K562 treated with DMSO at 1 percent for 48 hours (cell line): Measurements from ENCODE around the gene PTAFR. TPM values are rescaled to one million over a fixed set of nuclear protein-coding genes. Genes with fewer than 3 reads are reported as not detected.

Experiments used
- total RNA-seq: library from RNA; unstranded; fragments of 300-600 nt; gene quantifications from 2 replicates; pipeline ENCODE4 v1.2.3, GENCODE V29; 2022; ENCODE audit warnings: low replicate concordance; ENCODE audit errors: extremely low read depth

PTAFR gene, protein sequence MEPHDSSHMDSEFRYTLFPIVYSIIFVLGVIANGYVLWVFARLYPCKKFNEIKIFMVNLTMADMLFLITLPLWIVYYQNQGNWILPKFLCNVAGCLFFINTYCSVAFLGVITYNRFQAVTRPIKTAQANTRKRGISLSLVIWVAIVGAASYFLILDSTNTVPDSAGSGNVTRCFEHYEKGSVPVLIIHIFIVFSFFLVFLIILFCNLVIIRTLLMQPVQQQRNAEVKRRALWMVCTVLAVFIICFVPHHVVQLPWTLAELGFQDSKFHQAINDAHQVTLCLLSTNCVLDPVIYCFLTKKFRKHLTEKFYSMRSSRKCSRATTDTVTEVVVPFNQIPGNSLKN
- total RNA-seq = not detected in 2 replicates

DNA sequence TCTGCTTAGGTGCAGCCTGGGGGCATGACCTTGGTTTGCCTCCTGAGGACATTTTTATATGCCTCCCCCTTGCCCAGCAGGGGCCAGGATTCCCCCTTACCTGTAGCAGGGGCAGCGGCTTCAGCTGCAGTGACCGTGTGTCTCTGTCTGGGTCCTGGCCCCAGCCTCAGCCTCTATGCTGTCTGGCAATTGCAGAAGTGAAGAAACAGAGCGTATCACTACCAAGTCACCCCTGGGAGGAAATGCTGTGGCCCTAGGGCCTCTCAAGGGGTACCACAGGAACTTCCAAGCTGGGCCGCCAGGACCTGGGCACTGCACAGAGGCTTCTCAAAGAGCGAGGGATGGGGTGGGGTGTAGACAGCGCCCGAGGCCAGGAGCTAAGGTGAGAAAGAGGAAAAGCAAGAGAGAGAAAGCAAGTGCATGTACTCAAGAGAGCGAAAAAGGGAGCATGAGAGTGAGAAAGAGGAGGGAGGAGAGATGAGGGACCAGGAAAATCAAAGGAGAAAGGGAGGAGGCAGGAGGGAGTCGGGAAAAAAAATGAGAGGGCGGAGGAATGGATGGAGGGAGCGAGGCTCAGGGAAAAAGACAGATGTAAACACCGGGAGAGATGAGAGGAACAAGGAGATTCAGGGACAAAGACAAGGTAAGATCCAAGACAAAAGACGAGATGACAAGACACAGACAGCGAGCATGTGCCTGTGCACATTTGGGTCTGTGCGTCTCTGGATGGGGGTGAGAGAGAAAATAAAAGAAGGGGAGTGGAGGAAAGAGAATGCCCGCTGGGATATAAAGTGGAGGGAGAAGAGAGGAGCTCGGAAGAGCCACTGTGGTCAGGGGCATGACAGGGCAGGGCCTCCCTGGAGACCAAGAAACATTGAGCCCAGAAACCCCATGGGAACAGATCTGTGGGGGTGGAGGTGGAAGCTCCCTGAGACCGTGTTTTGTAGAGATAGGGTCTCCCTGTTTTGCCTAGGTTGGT is at the start of gene PTAFR:
Gene PTAFR (minus strand): TSS at position 199 of the 979 bp plus-strand sequence. CDS start 25,669 bp downstream, outside the sequence.

Other genes with a start within 250 kb of the PTAFR start
- not detected in 2 replicates for gene SMPDL3B, start 241.7 kb downstream of the PTAFR start, total RNA-seq
- not detected in 2 replicates for gene XKR8, start 216.7 kb downstream of the PTAFR start, total RNA-seq
- gene EYA3, start 88.1 kb downstream of the PTAFR start, total RNA-seq = not detected in 2 replicates
- gene DNAJC8, start 56.3 kb upstream of the PTAFR start, total RNA-seq = 235 TPM in 1 of 2 replicates, not detected in the other
- 2,135 TPM in 1 of 2 replicates, not detected in the other for gene ATP5IF1, start 59.4 kb upstream of the PTAFR start, total RNA-seq
- 274 TPM in 1 of 2 replicates, not detected in the other for gene SESN2, start 82.8 kb upstream of the PTAFR start, total RNA-seq
- not detected in 2 replicates for gene MED18, start 152.3 kb upstream of the PTAFR start, total RNA-seq
- not detected in 2 replicates for gene PHACTR4, start 193.1 kb upstream of the PTAFR start, total RNA-seq